ENCODE measurements around the gene MRPS18A. TPM values are rescaled to one million over a fixed set of nuclear protein-coding genes. Genes with fewer than 3 reads are reported as not detected.
A peak's percentile ranks its signal among the peaks of the same experiment; 100 is the strongest.

The MRPS18A gene
- total and polyA plus RNA-seq, 9 of the 15 experiments (the other 6 are each of a cell fraction or from before 2014, with no cell fraction given): 87.5 to 243 (median 125) TPM

DNA sequence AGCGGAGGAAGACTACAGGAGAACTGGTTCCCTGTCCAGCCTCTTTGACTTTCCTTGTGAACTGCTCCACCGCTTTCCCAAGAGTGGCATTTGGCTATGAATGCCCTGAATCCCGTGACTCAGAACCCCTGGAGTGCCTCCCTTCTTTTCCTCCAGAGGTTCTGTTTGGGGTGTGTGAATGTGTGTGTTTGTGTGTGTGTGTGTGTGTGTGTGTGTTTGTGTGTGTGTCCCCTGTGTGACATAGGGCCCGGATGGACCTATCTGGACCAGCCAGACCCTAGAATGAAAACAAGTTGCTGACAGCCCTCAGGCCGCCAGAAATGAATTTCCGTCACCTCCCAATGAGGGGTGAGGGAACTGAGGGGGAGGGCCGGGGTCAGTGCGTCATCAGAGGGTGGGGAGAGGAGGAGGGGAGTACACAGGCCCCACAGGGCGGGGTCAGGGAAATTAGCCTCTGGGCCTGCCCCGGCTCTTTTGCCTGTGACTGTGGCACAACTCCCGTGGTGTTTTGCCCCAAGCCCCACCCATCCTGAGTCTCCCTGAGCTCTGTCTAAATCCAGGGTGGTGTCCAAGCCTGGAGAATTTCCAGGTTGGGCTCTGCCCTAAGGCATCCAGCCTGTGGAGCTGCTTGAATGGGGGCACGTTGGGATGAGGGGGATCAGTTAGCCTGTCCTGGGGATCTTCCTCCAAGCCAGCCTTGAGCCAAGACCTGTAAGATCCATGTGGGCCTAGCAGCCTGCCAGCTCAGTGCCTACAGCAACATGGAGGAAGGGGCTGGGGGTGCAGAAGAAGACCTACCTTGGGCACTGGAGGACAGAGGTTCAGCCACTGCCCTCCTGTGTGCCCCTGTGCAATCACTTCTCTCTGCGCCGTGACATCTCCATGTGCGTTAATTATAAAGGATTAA, 15.2 kb upstream of the MRPS18A start (continued):
- no peak for TF ChIP-seq ETV6 (IDR thresholded peaks at IDR 0.05; ENCODE audit: borderline replicate concordance in 1 of 2, low read depth in 2 of 2, low read length in 1 of 2)
- no peak for TF ChIP-seq ETV6 (CRISPR knock-in tag; IDR thresholded peaks at IDR 0.05; ENCODE audit: borderline replicate concordance)
- no peak for TF ChIP-seq THRAP3 (IDR thresholded peaks at IDR 0.05; ENCODE audit: borderline replicate concordance)
- no peak for TF ChIP-seq FOS (IDR thresholded peaks at IDR 0.05; ENCODE audit: extremely low read depth, insufficient read length)
- peak; percentile 73 for TF ChIP-seq KDM5B (IDR thresholded peaks at IDR 0.05; ENCODE audit: insufficient replicate concordance, low read depth, low read length)
- TF ChIP-seq CBX3 (IDR thresholded peaks at IDR 0.05; ENCODE audit: borderline replicate concordance in 1 of 2, low read length in 2 of 2): no peak; a peak in 1 of 3 replicates
- TF ChIP-seq ZNF165 (CRISPR knock-in tag; IDR thresholded peaks at IDR 0.05; ENCODE audit: borderline replicate concordance): no peak
- TF ChIP-seq XRCC4 (IDR thresholded peaks at IDR 0.05; ENCODE audit: extremely low read depth, insufficient read depth, insufficient read length): no peak
- TF ChIP-seq FOXJ3 (CRISPR knock-in tag; IDR thresholded peaks at IDR 0.05): no peak
- TF ChIP-seq, protein P1, sequence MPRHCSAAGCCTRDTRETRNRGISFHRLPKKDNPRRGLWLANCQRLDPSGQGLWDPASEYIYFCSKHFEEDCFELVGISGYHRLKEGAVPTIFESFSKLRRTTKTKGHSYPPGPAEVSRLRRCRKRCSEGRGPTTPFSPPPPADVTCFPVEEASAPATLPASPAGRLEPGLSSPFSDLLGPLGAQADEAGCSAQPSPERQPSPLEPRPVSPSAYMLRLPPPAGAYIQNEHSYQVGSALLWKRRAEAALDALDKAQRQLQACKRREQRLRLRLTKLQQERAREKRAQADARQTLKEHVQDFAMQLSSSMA (CRISPR knock-in tag; IDR thresholded peaks at IDR 0.05): no peak
- peak; percentile 73 for TF ChIP-seq ATF1 (CRISPR knock-in tag; IDR thresholded peaks at IDR 0.05)
- peak; percentile 97 for TF ChIP-seq ATF1 (tag; IDR thresholded peaks at IDR 0.05)
- peak; percentile 13; the same call in 1 of the 2 replicates for TF ChIP-seq MEF2D (tag; conservative IDR thresholded peaks at IDR 0.05; ENCODE audit: low read depth)
- TF ChIP-seq, protein P2, sequence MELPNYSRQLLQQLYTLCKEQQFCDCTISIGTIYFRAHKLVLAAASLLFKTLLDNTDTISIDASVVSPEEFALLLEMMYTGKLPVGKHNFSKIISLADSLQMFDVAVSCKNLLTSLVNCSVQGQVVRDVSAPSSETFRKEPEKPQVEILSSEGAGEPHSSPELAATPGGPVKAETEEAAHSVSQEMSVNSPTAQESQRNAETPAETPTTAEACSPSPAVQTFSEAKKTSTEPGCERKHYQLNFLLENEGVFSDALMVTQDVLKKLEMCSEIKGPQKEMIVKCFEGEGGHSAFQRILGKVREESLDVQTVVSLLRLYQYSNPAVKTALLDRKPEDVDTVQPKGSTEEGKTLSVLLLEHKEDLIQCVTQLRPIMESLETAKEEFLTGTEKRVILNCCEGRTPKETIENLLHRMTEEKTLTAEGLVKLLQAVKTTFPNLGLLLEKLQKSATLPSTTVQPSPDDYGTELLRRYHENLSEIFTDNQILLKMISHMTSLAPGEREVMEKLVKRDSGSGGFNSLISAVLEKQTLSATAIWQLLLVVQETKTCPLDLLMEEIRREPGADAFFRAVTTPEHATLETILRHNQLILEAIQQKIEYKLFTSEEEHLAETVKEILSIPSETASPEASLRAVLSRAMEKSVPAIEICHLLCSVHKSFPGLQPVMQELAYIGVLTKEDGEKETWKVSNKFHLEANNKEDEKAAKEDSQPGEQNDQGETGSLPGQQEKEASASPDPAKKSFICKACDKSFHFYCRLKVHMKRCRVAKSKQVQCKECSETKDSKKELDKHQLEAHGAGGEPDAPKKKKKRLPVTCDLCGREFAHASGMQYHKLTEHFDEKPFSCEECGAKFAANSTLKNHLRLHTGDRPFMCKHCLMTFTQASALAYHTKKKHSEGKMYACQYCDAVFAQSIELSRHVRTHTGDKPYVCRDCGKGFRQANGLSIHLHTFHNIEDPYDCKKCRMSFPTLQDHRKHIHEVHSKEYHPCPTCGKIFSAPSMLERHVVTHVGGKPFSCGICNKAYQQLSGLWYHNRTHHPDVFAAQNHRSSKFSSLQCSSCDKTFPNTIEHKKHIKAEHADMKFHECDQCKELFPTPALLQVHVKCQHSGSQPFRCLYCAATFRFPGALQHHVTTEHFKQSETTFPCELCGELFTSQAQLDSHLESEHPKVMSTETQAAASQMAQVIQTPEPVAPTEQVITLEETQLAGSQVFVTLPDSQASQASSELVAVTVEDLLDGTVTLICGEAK (IDR thresholded peaks at IDR 0.05): peak; percentile 64; the same call in 1 of the 2 replicates
- TF ChIP-seq, protein P2 (CRISPR knock-in tag; IDR thresholded peaks at IDR 0.05): no peak
- no peak for TF ChIP-seq ZNF239 (CRISPR knock-in tag; IDR thresholded peaks at IDR 0.05)
- TF ChIP-seq, protein P3, sequence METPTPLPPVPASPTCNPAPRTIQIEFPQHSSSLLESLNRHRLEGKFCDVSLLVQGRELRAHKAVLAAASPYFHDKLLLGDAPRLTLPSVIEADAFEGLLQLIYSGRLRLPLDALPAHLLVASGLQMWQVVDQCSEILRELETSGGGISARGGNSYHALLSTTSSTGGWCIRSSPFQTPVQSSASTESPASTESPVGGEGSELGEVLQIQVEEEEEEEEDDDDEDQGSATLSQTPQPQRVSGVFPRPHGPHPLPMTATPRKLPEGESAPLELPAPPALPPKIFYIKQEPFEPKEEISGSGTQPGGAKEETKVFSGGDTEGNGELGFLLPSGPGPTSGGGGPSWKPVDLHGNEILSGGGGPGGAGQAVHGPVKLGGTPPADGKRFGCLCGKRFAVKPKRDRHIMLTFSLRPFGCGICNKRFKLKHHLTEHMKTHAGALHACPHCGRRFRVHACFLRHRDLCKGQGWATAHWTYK (CRISPR knock-in tag; IDR thresholded peaks at IDR 0.05): peak; percentile 27; the same call in 1 of the 2 replicates
